T-cell (primary cell): Measurements from ENCODE around the gene ODAD3. TPM values are rescaled to one million over a fixed set of nuclear protein-coding genes. Genes with fewer than 3 reads are reported as not detected.

ENCODE experiments used
- ATAC-seq, 4 experiments: fragments of 200-7000 bp in 3 of 4; fragments of 150-1000 bp in 1 of 4; cut with Tn5 transposase; replicated peaks in 1 of 4; 1 replicate in 3 of 4; 2 replicates in 1 of 4; pipeline ENCODE4 v1.10.0; 2021; ENCODE audit warnings: moderate library complexity in 3 of 4, mild to moderate bottlenecking in 2 of 4, moderate number of reproducible peaks in 1 of 4
- CTCF ChIA-PET, 2 donors: fragments of 300-600 bp; sonication (Branson Sonifier 250); formaldehyde crosslinking; loops; one replicate each; lab custom pipeline; 2022; ENCODE audit warnings: antibody characterized with exemption in 2 of 2; lab: Charles Lee
- POLR2A ChIA-PET, 2 donors: fragments of 300-600 bp; sonication (Branson Sonifier 250); formaldehyde crosslinking; loops; one replicate each; lab custom pipeline; 2022; ENCODE audit warnings: antibody characterized with exemption in 2 of 2; lab: Charles Lee
- DNase-seq, 35 experiments: peaks; one replicate each; pipeline versions ENCODE4 v3.0.0 to v3.0.0-alpha.2; 2013 to 2023
- H3K27ac ChIP-seq: one replicate; pipeline ENCODE4 v1.5.1; 2013; ENCODE audit warnings: low read length
- H3K27me3 ChIP-seq, 2 experiments: replicated peaks in 1 of 2; 1 replicate in 1 of 2; 2 replicates in 1 of 2; pipeline versions ENCODE4 v1.6.1 to v1.7.0; 2013; ENCODE audit warnings: low read length in 1 of 2, mixed read lengths in 1 of 2; ENCODE audit not compliant: control insufficient read depth in 2 of 2, insufficient read depth in 2 of 2; ENCODE audit errors: extremely low read depth in 1 of 2
- H3K36me3 ChIP-seq, 2 donors: 1 replicate in 1 of 2; 2 replicates in 1 of 2; pipeline versions ENCODE4 v1.6.1 to v1.7.0; 2013; ENCODE audit warnings: low read length in 1 of 2; ENCODE audit not compliant: control insufficient read depth in 2 of 2, insufficient read depth in 1 of 2; ENCODE audit errors: extremely low read depth in 1 of 2
- H3K4me1 ChIP-seq, 2 experiments: 1 replicate in 1 of 2; 2 replicates in 1 of 2; pipeline versions ENCODE4 v1.6.1 to v1.7.0; 2013; ENCODE audit warnings: low read length in 2 of 2, mixed read lengths in 1 of 2; ENCODE audit not compliant: insufficient read depth in 2 of 2, control insufficient read depth in 1 of 2; ENCODE audit errors: extremely low read depth in 1 of 2
- H3K4me3 ChIP-seq, 2 donors: 1 replicate in 1 of 2; 2 replicates in 1 of 2; pipeline versions ENCODE4 v1.5.1 to v1.7.0; 2013; ENCODE audit warnings: mild to moderate bottlenecking in 2 of 2, low read length in 1 of 2, moderate library complexity in 1 of 2; ENCODE audit not compliant: control insufficient read depth in 1 of 2; ENCODE audit errors: extremely low read depth in 1 of 2
- H3K9me3 ChIP-seq: 2 replicates; pipeline ENCODE4 v1.7.0; 2013
- H3K27ac Mint-ChIP-seq, 2 donors: one replicate each; pipeline ENCODE4 v1.8.0; 2020 to 2021; ENCODE audit warnings: mild to moderate bottlenecking in 2 of 2, mixed read lengths in 2 of 2
- H3K27me3 Mint-ChIP-seq, 2 donors: one replicate each; pipeline ENCODE4 v1.8.0; 2021 to 2022; ENCODE audit warnings: mixed read lengths in 2 of 2
- H3K36me3 Mint-ChIP-seq: one replicate; pipeline ENCODE4 v1.8.0; 2021; ENCODE audit warnings: mixed read lengths
- H3K4me1 Mint-ChIP-seq, 3 donors: one replicate each; pipeline ENCODE4 v1.8.0; 2020 to 2022; ENCODE audit warnings: mixed read lengths in 3 of 3, mild to moderate bottlenecking in 1 of 3
- H3K4me3 Mint-ChIP-seq, 3 donors: one replicate each; pipeline ENCODE4 v1.8.0; 2020 to 2022; ENCODE audit warnings: mild to moderate bottlenecking in 3 of 3, mixed read lengths in 3 of 3, moderate library complexity in 3 of 3
- H3K9me3 Mint-ChIP-seq, 3 donors: one replicate each; pipeline ENCODE4 v1.8.0; 2020 to 2022; ENCODE audit warnings: mixed read lengths in 3 of 3
- WGBS: methylation state at CpG from one replicate; pipeline ENCODE4 v1.1.5; 2013; ENCODE audit warnings: missing lambda C conversion rate; ENCODE audit not compliant: insufficient coverage; 5-methylcytosine and 5-hydroxymethylcytosine counted together
- total RNA-seq, 35 experiments: library from RNA in 6 of 35; stranded (reverse) in 6 of 35; fragments of 120-200 nt in 1 of 35; gene quantifications; one replicate each; pipeline versions ENCODE4 v1.2.1 to v1.2.4 and lab custom pipeline; 2013 to 2026

Gene ODAD3
- total RNA-seq, 5 donors from 2014 or later (not counting 1 experiment from before 2014, with no cell fraction given) = 0.20 TPM; not detected in 4

DNA sequence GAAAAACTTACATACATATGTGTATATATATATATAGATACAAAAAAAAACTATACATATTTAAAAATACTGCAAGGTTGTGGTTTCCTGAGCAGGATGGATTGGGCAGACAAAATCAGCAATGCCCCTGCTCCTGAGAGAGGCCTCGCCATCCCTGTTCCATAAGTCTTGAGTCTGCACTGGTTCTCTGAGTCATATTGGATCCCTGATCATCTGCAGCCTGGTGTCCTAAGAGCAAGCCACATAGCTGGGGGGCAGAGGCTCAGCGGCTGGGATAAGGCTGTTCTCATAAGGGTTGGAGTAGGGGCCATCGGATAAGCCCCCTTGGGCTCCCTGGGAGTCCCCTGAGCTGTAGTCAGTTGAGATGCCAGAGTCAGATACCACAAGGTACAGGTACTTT is 57.2 kb downstream of the ODAD3 start:
- H3K9me3 ChIP-seq = no peaks in the 10 kb centered on the region
- H3K4me1 ChIP-seq = peaks cover 14 to 69% of the 10 kb centered on the region in 2 experiments
- Mint-ChIP-seq H3K27me3 (peaks cover 0 to 11% of the 10 kb centered on the region in 2 donors), H3K9me3 (no peaks in the 10 kb centered on the region), H3K36me3 (peaks cover 5% of the 10 kb centered on the region), H3K27ac (peak overlapping the region in 1 of 2 donors; percentile 67), H3K4me1 (peaks cover 48 to 55% (median 51%) of the 10 kb centered on the region in 3 donors), H3K4me3 (no peak overlapping the region)
- peaks cover 0 to 14% of the 10 kb centered on the region in 2 donors for H3K36me3 ChIP-seq
- peaks cover 0 to 15% of the 10 kb centered on the region in 2 experiments for H3K27me3 ChIP-seq
- ChIA-PET CTCF (interaction anchor here in 1 of 2 donors (0.6 kb wide), 1 partner anchor 14 kb away, joined by 5 read pairs; no protein-coding TSS in a partner anchor), POLR2A (no interaction called here)
- H3K27ac ChIP-seq = no peak overlapping the region
- WGBS = 93% methylated on average over 3 of the region's 3 CpGs
- DNase-seq (no peak), ATAC-seq (no peak)
- no peak overlapping the region for H3K4me3 ChIP-seq

DNA sequence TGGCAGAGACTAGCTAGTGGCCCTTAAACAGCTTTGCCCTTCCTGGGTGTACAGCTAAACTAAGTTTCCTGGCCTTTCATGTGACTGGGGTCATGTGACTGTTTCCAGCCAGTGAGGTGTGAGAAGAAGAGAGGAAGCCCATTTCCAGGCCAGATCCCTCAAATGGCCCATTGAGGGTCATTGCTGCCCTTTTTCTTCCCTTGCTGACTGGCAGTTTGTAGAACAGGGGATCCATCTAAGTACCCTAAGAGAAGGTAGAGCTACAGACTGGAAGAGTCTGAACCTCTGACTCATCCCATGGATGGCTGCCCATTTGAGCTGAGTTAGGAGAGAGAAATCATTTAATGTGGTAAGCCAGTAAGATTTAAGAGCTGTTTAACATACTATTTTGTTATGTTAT is 57.7 kb downstream of the ODAD3 start:
- no peak for DNase-seq
- POLR2A ChIA-PET = interaction anchor here in 1 of 2 donors (0.6 to 0.8 kb wide), 2 partner anchors 95 to 711 kb away, joined by 4 to 7 read pairs; no protein-coding TSS in a partner anchor
- Histone ChIP-seq H3K4me3 (no peak overlapping the region), H3K9me3 (no peaks in the 10 kb centered on the region), H3K27ac (no peak overlapping the region), H3K27me3 (peaks cover 0 to 10% of the 10 kb centered on the region in 2 experiments), H3K4me1 (peaks cover 14 to 64% of the 10 kb centered on the region in 2 experiments), H3K36me3 (peaks cover 0 to 14% of the 10 kb centered on the region in 2 donors)
- CTCF ChIA-PET = interaction anchor here (0.6 to 0.7 kb wide), 3 partner anchors 14 to 104 kb away, joined by 5 to 6 read pairs (median 5); no protein-coding TSS in a partner anchor
- H3K4me1 Mint-ChIP-seq = peaks cover 44 to 53% (median 47%) of the 10 kb centered on the region in 3 donors
- H3K4me3 Mint-ChIP-seq = peak overlapping the region in 2 of 3 donors; percentile 28 to 45
- no peak for ATAC-seq
- H3K27me3 Mint-ChIP-seq = peaks cover 0 to 8% of the 10 kb centered on the region in 2 donors
- H3K27ac Mint-ChIP-seq = peak overlapping the region; percentile 72 to 79
- no peaks in the 10 kb centered on the region for H3K9me3 Mint-ChIP-seq
- peaks cover 5% of the 10 kb centered on the region for H3K36me3 Mint-ChIP-seq

DNA sequence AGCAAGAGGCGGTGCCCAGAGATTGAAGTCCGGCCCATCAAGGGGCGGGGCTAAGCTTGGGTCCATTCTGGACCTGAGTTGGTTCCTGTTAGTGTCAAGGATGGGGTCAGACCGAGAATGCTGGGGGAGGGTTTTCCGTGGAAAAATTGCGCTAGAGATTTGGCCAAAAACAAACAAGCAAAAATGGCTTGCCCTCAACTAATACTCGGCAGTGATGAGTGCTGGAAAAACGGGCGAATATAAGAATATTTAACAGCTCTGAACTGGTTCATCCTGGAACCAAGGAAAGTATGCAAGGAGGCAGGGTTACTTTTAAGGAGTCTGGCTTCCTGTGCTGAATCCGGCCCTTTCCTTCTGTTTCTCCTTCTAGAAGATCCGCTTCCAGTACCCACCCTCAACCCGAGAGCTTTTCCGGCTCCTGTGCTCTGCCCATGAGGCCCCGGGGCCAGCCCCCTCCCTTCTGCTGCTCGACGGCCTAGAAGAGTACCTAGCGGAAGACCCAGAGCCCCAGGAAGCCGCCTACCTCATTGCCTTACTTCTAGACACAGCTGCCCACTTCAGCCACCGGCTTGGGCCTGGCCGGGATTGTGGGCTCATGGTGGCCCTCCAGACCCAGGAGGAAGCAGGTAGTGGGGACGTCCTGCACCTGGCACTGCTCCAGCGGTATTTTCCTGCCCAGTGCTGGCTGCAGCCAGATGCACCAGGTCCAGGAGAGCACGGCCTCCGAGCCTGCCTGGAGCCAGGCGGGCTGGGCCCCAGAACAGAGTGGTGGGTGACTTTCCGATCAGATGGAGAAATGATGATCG is 59.6 kb downstream of the ODAD3 start:
- WGBS = 13% methylated on average over 17 of the region's 27 CpGs
- no peaks in the 10 kb centered on the region for H3K27me3 ChIP-seq
- POLR2A ChIA-PET = interaction anchor here (0.6 to 1.9 kb wide), 9 partner anchors 27 to 1291 kb away, joined by 3 to 5 read pairs (median 3); partner anchors contain the start of genes CCDC159 (in 2 of the 2), TMEM205 (in 2 of the 2), MAN2B1 (in 1 of the 2) and ODAD3 (in 1 of the 2)

GRCh38 chr19:11374433-11375142 is 60.3 kb downstream of the ODAD3 start, which contains the start of gene SWSAP1:
SWSAP1 (plus strand) TSS chr19:11374666; CDS start chr19:11374681, 15 bp downstream.
- ChIA-PET POLR2A (interaction anchor here (0.6 to 1.9 kb wide), 7 partner anchors 27 to 895 kb away, joined by 3 to 5 read pairs (median 3); partner anchors contain the start of genes CCDC159 (in 2 of the 2), TMEM205 (in 2 of the 2), ODAD3 (in 1 of the 2) and PRKCSH (in 1 of the 2)), CTCF (interaction anchor here (0.5 to 2.9 kb wide), 10 partner anchors 9 to 1750 kb away, joined by 3 to 24 read pairs (median 7); partner anchors contain the start of genes CCDC159 (in 1 of the 2), EPOR (in 1 of the 2), ODAD3 (in 1 of the 2) and PRKCSH (in 1 of the 2))
- Histone ChIP-seq H3K4me1 (peaks cover 11 to 39% of the 10 kb centered on the region in 2 experiments), H3K27me3 (no peaks in the 10 kb centered on the region), H3K9me3 (no peaks in the 10 kb centered on the region), H3K36me3 (peaks cover 0 to 18% of the 10 kb centered on the region in 2 donors), H3K27ac (peak within 1 kb of the TSS; percentile 95), H3K4me3 (peak within 1 kb of the TSS; percentile 76 to 79)
- H3K36me3 Mint-ChIP-seq = peaks cover 14% of the 10 kb centered on the region
- DNase-seq (peak; percentile 94 to 99 (median 97)), ATAC-seq (peak; percentile 89 to 91 (median 90))
- WGBS = under 1% methylated on average over 42 of the region's 44 CpGs
- no peaks in the 10 kb centered on the region for H3K9me3 Mint-ChIP-seq
- H3K4me3 Mint-ChIP-seq = no peak within 1 kb of the TSS
- peaks cover 23 to 32% (median 26%) of the 10 kb centered on the region in 3 donors for H3K4me1 Mint-ChIP-seq
- H3K27me3 Mint-ChIP-seq = no peaks in the 10 kb centered on the region
- no peak within 1 kb of the TSS for H3K27ac Mint-ChIP-seq

More for the DNA sequence above, 59.6 kb downstream of the ODAD3 start:
- Mint-ChIP-seq H3K4me1 (peaks cover 28 to 38% (median 32%) of the 10 kb centered on the region in 3 donors), H3K9me3 (no peaks in the 10 kb centered on the region), H3K27ac (no peak overlapping the region), H3K27me3 (no peaks in the 10 kb centered on the region), H3K36me3 (peaks cover 13% of the 10 kb centered on the region), H3K4me3 (no peak overlapping the region)
- Histone ChIP-seq H3K4me1 (peaks cover 14 to 46% of the 10 kb centered on the region in 2 experiments), H3K27ac (peak overlapping the region; percentile 95), H3K36me3 (peaks cover 0 to 18% of the 10 kb centered on the region in 2 donors), H3K9me3 (no peaks in the 10 kb centered on the region), H3K4me3 (peak overlapping the region; percentile 76 to 79)
- ATAC-seq (peak; percentile 58 to 60 (median 58)), DNase-seq (peak; percentile 58 to 87 (median 78))
- CTCF ChIA-PET = interaction anchor here (0.5 to 2.9 kb wide), 11 partner anchors 8 to 1751 kb away, joined by 3 to 24 read pairs (median 7); partner anchors contain the start of genes CCDC159 (in 1 of the 2), EPOR (in 1 of the 2), ODAD3 (in 1 of the 2) and PRKCSH (in 1 of the 2)

- ATAC-seq (no peak), DNase-seq (no peak)
- Mint-ChIP-seq H3K27ac (no peak overlapping the region), H3K9me3 (no peaks in the 10 kb centered on the region), H3K27me3 (no peaks in the 10 kb centered on the region), H3K4me1 (peaks cover 23 to 32% (median 26%) of the 10 kb centered on the region in 3 donors), H3K36me3 (peaks cover 21% of the 10 kb centered on the region), H3K4me3 (no peak overlapping the region)
- no peaks in the 10 kb centered on the region for H3K27me3 ChIP-seq
- H3K27ac ChIP-seq = peak overlapping the region; percentile 95
- ChIA-PET POLR2A (interaction anchor here in 1 of 2 donors (1.1 to 1.9 kb wide), 2 partner anchors 28 to 61 kb away, joined by 4 to 5 read pairs; partner anchors contain the start of genes CCDC159, ODAD3, PRKCSH and TMEM205), CTCF (interaction anchor here in 1 of 2 donors (0.5 to 2.9 kb wide), 4 partner anchors 9 to 61 kb away, joined by 4 to 24 read pairs (median 10); partner anchors contain the start of genes CCDC159, ODAD3, PRKCSH and TMEM205)
- peak overlapping the region; percentile 76 to 79 for H3K4me3 ChIP-seq
- H3K9me3 ChIP-seq = no peaks in the 10 kb centered on the region
- 18% methylated on average over 6 of the region's 11 CpGs for WGBS
- peaks cover 11 to 38% of the 10 kb centered on the region in 2 experiments for H3K4me1 ChIP-seq
- H3K36me3 ChIP-seq = peaks cover 0 to 24% of the 10 kb centered on the region in 2 donors
Measured at GRCh38 chr19:11373885-11374432, 61.0 kb downstream of the ODAD3 start.
